NT2/D1 (cell line): ENCODE results near the gene LRFN2.

Experiments used
- DNase-seq: peaks from one replicate; pipeline ENCODE4 v3.0.0-alpha.2; 2011; ENCODE audit warnings: low read depth, low spot score
- H3K27me3 ChIP-seq: 2 replicates; pipeline ENCODE4 v1.6.0; 2011; ENCODE audit warnings: mild to moderate bottlenecking; ENCODE audit not compliant: insufficient read length, insufficient read depth
- H3K36me3 ChIP-seq: 2 replicates; pipeline ENCODE4 v1.6.1; 2011; ENCODE audit warnings: mild to moderate bottlenecking, low read length, mixed read lengths; ENCODE audit not compliant: insufficient read depth, insufficient read length
- H3K4me1 ChIP-seq: 2 replicates; pipeline ENCODE4 v1.5.1; 2011; ENCODE audit not compliant: insufficient read depth, insufficient read length
- H3K4me3 ChIP-seq: 2 replicates; pipeline ENCODE4 v1.5.1; 2011; ENCODE audit warnings: low read depth; ENCODE audit not compliant: insufficient read length
- H3K9ac ChIP-seq: 2 replicates; pipeline ENCODE4 v1.6.0; 2011; ENCODE audit warnings: low read depth; ENCODE audit not compliant: insufficient read length
- H3K9me3 ChIP-seq: 2 replicates; pipeline ENCODE4 v1.5.1; 2011; ENCODE audit warnings: mild to moderate bottlenecking, low read length; ENCODE audit not compliant: insufficient read depth
- SUZ12 ChIP-seq: IDR thresholded peaks from 2 replicates; pipeline ENCODE4 v1.6.1; 2011; ENCODE audit not compliant: insufficient read length, insufficient read depth; ENCODE audit errors: extremely low read depth
- YY1 ChIP-seq: IDR thresholded peaks from 2 replicates; pipeline ENCODE4 v1.6.1; 2011; ENCODE audit not compliant: insufficient read length, insufficient read depth
- ZNF274 ChIP-seq: IDR thresholded peaks from 2 replicates; pipeline ENCODE4 v1.6.1; 2011; ENCODE audit warnings: mild to moderate bottlenecking, low read depth, low read length

Gene LRFN2

GRCh38 chr6:40543146-40543545, 44.0 kb downstream of the LRFN2 start:
- Histone ChIP-seq H3K4me1 (peaks cover 12% of the 10 kb centered on the region), H3K9ac (peak overlapping the region; percentile 6), H3K27me3 (no peaks in the 10 kb centered on the region), H3K9me3 (no peaks in the 10 kb centered on the region), H3K4me3 (no peak overlapping the region), H3K36me3 (no peaks in the 10 kb centered on the region)
- no peak for DNase-seq
- no peak for TF ChIP-seq ZNF274
- TF ChIP-seq YY1 = no peak
- no peak for TF ChIP-seq SUZ12

GRCh38 chr6:40542175-40542764, 44.9 kb downstream of the LRFN2 start:
- H3K9me3 ChIP-seq = no peaks in the 10 kb centered on the region

GRCh38 chr6:40541556-40542174, 45.5 kb downstream of the LRFN2 start:
- Histone ChIP-seq H3K9me3 (no peaks in the 10 kb centered on the region), H3K27me3 (no peaks in the 10 kb centered on the region), H3K36me3 (no peaks in the 10 kb centered on the region), H3K9ac (no peak overlapping the region), H3K4me3 (no peak overlapping the region), H3K4me1 (peaks cover 12% of the 10 kb centered on the region)
- no peak for DNase-seq
- TF ChIP-seq ZNF274 = no peak
- no peak for TF ChIP-seq YY1
- no peak for TF ChIP-seq SUZ12

More at GRCh38 chr6:40542175-40542764, 44.9 kb downstream of the LRFN2 start:
- Histone ChIP-seq H3K9ac (peak overlapping the region; percentile 6), H3K27me3 (no peaks in the 10 kb centered on the region), H3K4me1 (peaks cover 12% of the 10 kb centered on the region), H3K4me3 (no peak overlapping the region), H3K36me3 (no peaks in the 10 kb centered on the region)
- TF ChIP-seq ZNF274 (no peak), SUZ12 (no peak), YY1 (no peak)
- DNase-seq = no peak

DNA sequence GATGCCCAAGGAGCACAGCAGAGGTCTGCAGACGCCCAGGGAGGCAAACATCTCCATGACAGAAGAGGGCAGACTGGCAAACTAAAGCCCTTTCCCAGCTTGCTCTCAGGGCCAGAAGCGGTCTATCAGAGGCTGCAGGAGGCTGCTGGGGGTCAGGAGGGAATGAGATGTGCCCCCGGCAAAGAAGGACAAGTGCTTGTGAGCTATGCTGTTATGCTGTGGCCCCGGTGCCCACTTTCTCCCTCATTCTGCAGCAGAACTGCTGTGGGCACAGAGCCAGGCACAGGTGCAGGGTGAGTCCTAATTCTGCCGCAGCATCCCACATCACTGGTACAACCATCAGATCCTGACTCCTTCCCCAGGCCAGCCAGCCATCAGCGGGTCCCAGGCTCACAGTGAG, 46.4 kb downstream of the LRFN2 start:
- DNase-seq = no peak
- Histone ChIP-seq H3K4me3 (no peak overlapping the region), H3K27me3 (no peaks in the 10 kb centered on the region), H3K36me3 (no peaks in the 10 kb centered on the region), H3K9me3 (no peaks in the 10 kb centered on the region), H3K4me1 (peaks cover 12% of the 10 kb centered on the region), H3K9ac (no peak overlapping the region)
- TF ChIP-seq ZNF274 (no peak), YY1 (no peak), SUZ12 (no peak)

DNA sequence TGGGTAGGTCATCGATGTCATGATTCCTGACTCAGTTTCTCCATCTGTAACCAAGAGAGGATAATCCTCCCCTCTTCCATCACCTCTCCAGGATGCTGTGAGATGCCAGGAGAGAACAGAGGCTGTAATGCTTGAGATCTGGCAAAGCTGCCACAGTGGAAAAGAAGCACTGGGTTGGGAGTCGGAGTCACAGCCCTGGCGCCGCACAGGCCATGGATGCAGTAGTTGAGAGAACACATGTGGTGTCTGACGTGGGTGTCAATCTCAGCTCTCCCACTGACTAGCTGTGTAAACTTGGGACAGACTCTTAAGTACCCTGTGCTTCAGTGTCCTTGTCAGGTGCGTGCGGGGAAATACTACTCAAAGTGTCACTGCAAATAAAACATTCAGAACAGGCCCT, 47.3 kb downstream of the LRFN2 start:
- DNase-seq = no peak
- no peaks in the 10 kb centered on the region for H3K27me3 ChIP-seq
- no peak for TF ChIP-seq ZNF274
- TF ChIP-seq SUZ12 = no peak
- TF ChIP-seq YY1 = no peak
- H3K36me3 ChIP-seq = no peaks in the 10 kb centered on the region
- H3K9me3 ChIP-seq = no peaks in the 10 kb centered on the region
- no peak overlapping the region for H3K9ac ChIP-seq
- peaks cover 14% of the 10 kb centered on the region for H3K4me1 ChIP-seq
- no peak overlapping the region for H3K4me3 ChIP-seq

- Histone ChIP-seq H3K9ac (no peak overlapping the region), H3K4me3 (no peak overlapping the region), H3K9me3 (no peaks in the 10 kb centered on the region), H3K36me3 (no peaks in the 10 kb centered on the region), H3K27me3 (no peaks in the 10 kb centered on the region), H3K4me1 (peaks cover 14% of the 10 kb centered on the region)
- DNase-seq = no peak
- TF ChIP-seq ZNF274 (no peak), YY1 (no peak), SUZ12 (no peak)
Measured at GRCh38 chr6:40538556-40538955, 48.6 kb downstream of the LRFN2 start.

- no peaks in the 10 kb centered on the region for H3K27me3 ChIP-seq
- TF ChIP-seq YY1 (no peak), ZNF274 (no peak), SUZ12 (no peak)
Measured at GRCh38 chr6:40537446-40537845, 49.7 kb downstream of the LRFN2 start.

More at GRCh38 chr6:40537446-40537845, 49.7 kb downstream of the LRFN2 start:
- peaks cover 11% of the 10 kb centered on the region for H3K4me1 ChIP-seq
- H3K9me3 ChIP-seq = no peaks in the 10 kb centered on the region
- no peaks in the 10 kb centered on the region for H3K36me3 ChIP-seq
- DNase-seq = no peak
- H3K9ac ChIP-seq = no peak overlapping the region
- no peak overlapping the region for H3K4me3 ChIP-seq
